SK-N-SH treated with all-trans-retinoic acid at 6 μM for 48 hours (cell line): Measurements from ENCODE around the gene ADGRL4.

Experiments used
- ATAC-seq: fragments of 200-7000 bp; cut with Tn5 transposase; 3 replicates; pipeline ENCODE4 v1.9.1; 2020; ENCODE audit warnings: mild to moderate bottlenecking, moderate library complexity
- ARNTL ChIP-seq: fragments of 450-650 bp; formaldehyde crosslinking; IDR thresholded peaks from 2 replicates; pipeline ENCODE4 v1.5.0; 2020; ENCODE audit warnings: low read depth, mild to moderate bottlenecking, moderate library complexity, borderline replicate concordance
- BACH2 ChIP-seq: fragments of 250-450 bp; sonication (Bioruptor Pico); IDR thresholded peaks from 2 replicates; pipeline ENCODE4 v1.9.0; 2021; ENCODE audit warnings: mild to moderate bottlenecking, borderline replicate concordance
- CREB5 ChIP-seq: fragments of 250-450 bp; sonication (Bioruptor Pico); IDR thresholded peaks from 2 replicates; pipeline ENCODE4 v1.5.1; 2020; ENCODE audit warnings: low read depth, mild to moderate bottlenecking, moderate library complexity
- CSDC2 ChIP-seq: fragments of 250-450 bp; sonication (Bioruptor Pico); IDR thresholded peaks from 2 replicates; pipeline ENCODE4 v1.5.0; 2020; ENCODE audit warnings: mild to moderate bottlenecking, moderate library complexity
- CSRNP3 ChIP-seq: fragments of 250-450 bp; sonication (Bioruptor Pico); IDR thresholded peaks from 2 replicates; pipeline ENCODE4 v1.5.1; 2021; ENCODE audit warnings: mild to moderate bottlenecking, moderate library complexity
- ESRRG ChIP-seq: fragments of 250-450 bp; sonication (Bioruptor Pico); IDR thresholded peaks from 2 replicates; pipeline ENCODE4 v1.6.1; 2021; ENCODE audit warnings: mild to moderate bottlenecking
- GLIS3 ChIP-seq: fragments of 250-450 bp; sonication (Bioruptor Pico); IDR thresholded peaks from 2 replicates; pipeline ENCODE4 v1.5.0; 2020; ENCODE audit warnings: mild to moderate bottlenecking, moderate library complexity
- ISL1 ChIP-seq: fragments of 250-450 bp; sonication (Bioruptor Pico); IDR thresholded peaks from 2 replicates; pipeline ENCODE4 v2.1.2; 2022; ENCODE audit warnings: mild to moderate bottlenecking, moderate library complexity
- OSR1 ChIP-seq: fragments of 250-450 bp; sonication (Bioruptor Pico); IDR thresholded peaks from 2 replicates; pipeline ENCODE4 v1.8.0; 2022; ENCODE audit warnings: moderate library complexity, mild to moderate bottlenecking, inconsistent platforms
- PATZ1 ChIP-seq: fragments of 250-450 bp; sonication (Bioruptor Pico); IDR thresholded peaks from 2 replicates; pipeline ENCODE4 v1.8.0; 2020; ENCODE audit warnings: mild to moderate bottlenecking, moderate library complexity, borderline replicate concordance
- POU6F1 ChIP-seq: fragments of 250-450 bp; sonication (Bioruptor Pico); IDR thresholded peaks from 2 replicates; pipeline ENCODE4 v1.8.0; 2021; ENCODE audit warnings: low read depth, mild to moderate bottlenecking, moderate library complexity, borderline replicate concordance
- PPARA ChIP-seq: fragments of 250-450 bp; sonication (Bioruptor Pico); IDR thresholded peaks from 2 replicates; pipeline ENCODE4 v1.5.0; 2020; ENCODE audit warnings: mild to moderate bottlenecking, borderline replicate concordance
- RARB ChIP-seq: fragments of 250-450 bp; sonication (Bioruptor Pico); IDR thresholded peaks from 2 replicates; pipeline ENCODE4 v1.8.0; 2021; ENCODE audit warnings: mild to moderate bottlenecking, moderate library complexity
- SNAI2 ChIP-seq: fragments of 250-450 bp; sonication (Bioruptor Pico); IDR thresholded peaks from 2 replicates; pipeline ENCODE4 v1.5.0; 2020; ENCODE audit warnings: mild to moderate bottlenecking, moderate library complexity
- TCF4 ChIP-seq: fragments of 250-450 bp; sonication (Bioruptor Pico); IDR thresholded peaks from 2 replicates; pipeline ENCODE4 v1.8.0; 2021; ENCODE audit warnings: mild to moderate bottlenecking, moderate library complexity, borderline replicate concordance
- TSHZ2 ChIP-seq: fragments of 250-450 bp; sonication (Bioruptor Pico); IDR thresholded peaks from 2 replicates; pipeline ENCODE4 v1.5.0; 2020; ENCODE audit warnings: mild to moderate bottlenecking, moderate library complexity
- ZC3H10 ChIP-seq: fragments of 250-450 bp; sonication (Bioruptor Pico); IDR thresholded peaks from 2 replicates; pipeline ENCODE4 v1.5.1; 2021; ENCODE audit warnings: mild to moderate bottlenecking, moderate library complexity
- ZFP3 ChIP-seq: fragments of 250-450 bp; sonication (Bioruptor Pico); IDR thresholded peaks from 2 replicates; pipeline ENCODE4 v1.5.0; 2020; ENCODE audit warnings: mild to moderate bottlenecking, moderate library complexity
- ZNF565 ChIP-seq: fragments of 450-650 bp; formaldehyde crosslinking; conservative IDR thresholded peaks from 2 replicates; pipeline ENCODE4 v1.5.0; 2020; ENCODE audit warnings: low read depth, mild to moderate bottlenecking, moderate library complexity
- ZNF70 ChIP-seq: fragments of 450-650 bp; formaldehyde crosslinking; IDR thresholded peaks from 2 replicates; pipeline ENCODE4 v1.5.0; 2020; ENCODE audit warnings: mild to moderate bottlenecking, moderate library complexity
- ZNF8 ChIP-seq: fragments of 450-650 bp; formaldehyde crosslinking; IDR thresholded peaks from 2 replicates; pipeline ENCODE4 v1.5.0; 2020; ENCODE audit warnings: mild to moderate bottlenecking, moderate library complexity

ADGRL4 gene

GRCh38 chr1:78911956-78912880, 94.3 kb downstream of the ADGRL4 start:
- ATAC-seq: no peak
- TF ChIP-seq BACH2 (CRISPR knock-in tag) (no peak), PPARA (CRISPR knock-in tag) (no peak), POU6F1 (CRISPR knock-in tag) (no peak), ZNF8 (CRISPR knock-in tag) (no peak), SNAI2 (CRISPR knock-in tag) (no peak), ZNF565 (no peak), CREB5 (CRISPR knock-in tag) (no peak), ZFP3 (CRISPR knock-in tag) (no peak), CSDC2 (CRISPR knock-in tag) (no peak), PATZ1 (no peak), TSHZ2 (no peak), ZNF70 (no peak), ESRRG (CRISPR knock-in tag) (no peak), RARB (CRISPR knock-in tag) (no peak), GLIS3 (CRISPR knock-in tag) (no peak), OSR1 (CRISPR knock-in tag) (no peak), ZC3H10 (CRISPR knock-in tag) (no peak)

- ATAC-seq: no peak
- TF ChIP-seq ZNF70 (no peak), ZFP3 (CRISPR knock-in tag) (no peak), BACH2 (CRISPR knock-in tag) (no peak), TSHZ2 (no peak), ZC3H10 (CRISPR knock-in tag) (no peak), SNAI2 (CRISPR knock-in tag) (no peak), TCF4 (CRISPR knock-in tag) (no peak), ISL1 (CRISPR knock-in tag) (no peak), PATZ1 (no peak), ARNTL (CRISPR knock-in tag) (no peak), CSRNP3 (CRISPR knock-in tag) (no peak), OSR1 (CRISPR knock-in tag) (no peak), POU6F1 (CRISPR knock-in tag) (no peak)
These were observed 103.9 kb downstream of the ADGRL4 start for GRCh38 chr1:78902641-78903040.
